ENCODE results near the gene SCYGR3.

The SCYGR3 gene, protein sequence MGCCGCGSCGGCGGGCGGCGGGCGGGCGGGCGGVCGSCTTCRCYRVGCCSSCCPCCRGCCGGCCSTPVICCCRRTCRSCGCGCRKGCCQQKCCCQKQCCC

DNA sequence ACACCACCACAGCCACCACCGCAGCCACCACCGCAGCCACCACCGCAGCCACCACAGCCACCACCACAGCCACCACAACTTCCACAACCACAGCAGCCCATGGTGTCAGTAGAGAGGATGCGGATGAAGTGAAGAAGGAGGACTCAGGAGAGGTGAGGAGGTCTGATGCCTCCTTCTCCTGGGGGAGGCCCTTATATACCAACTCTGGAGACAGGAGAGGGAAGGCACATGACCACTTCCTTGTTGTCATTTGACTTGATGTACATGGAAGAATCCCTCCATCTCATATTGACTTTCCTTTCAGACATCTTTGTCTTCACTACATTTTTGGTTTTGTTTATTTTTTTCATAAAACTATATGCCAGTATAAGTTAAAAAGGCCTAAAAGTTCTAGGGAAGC is at the start of gene SCYGR3:
TSS of gene SCYGR3 (minus strand) at position 101 of the 400 bp plus-strand sequence. CDS start at position 101, 0 bp downstream.
- no peak within 1 kb of the TSS for H3K27ac ChIP-seq
- no peak for TF ChIP-seq ZFX (IDR thresholded peaks at IDR 0.05)

DNA sequence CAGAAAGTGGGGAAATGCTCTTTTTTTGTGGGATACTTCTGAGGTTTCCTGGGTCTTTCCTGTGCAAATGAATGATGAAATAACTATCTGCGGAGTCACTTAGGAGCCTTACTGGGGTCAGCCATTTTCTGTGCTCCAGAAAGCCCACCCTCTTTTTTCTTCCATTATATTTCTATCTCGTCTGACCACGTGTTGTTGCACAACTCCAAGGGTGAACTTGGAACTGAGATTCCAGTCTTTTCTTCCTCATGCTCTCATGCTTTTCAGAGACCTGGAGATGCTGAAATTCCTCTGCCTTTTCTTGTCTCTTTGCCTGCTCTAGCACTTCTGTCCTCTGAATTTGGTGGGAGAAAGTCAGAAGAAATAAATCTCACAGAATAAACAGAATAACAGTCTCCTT is 47.2 kb upstream of the SCYGR3 start:
- no peak overlapping the region for H3K27ac ChIP-seq
- no peak for TF ChIP-seq ZFX (IDR thresholded peaks at IDR 0.05)

DNA sequence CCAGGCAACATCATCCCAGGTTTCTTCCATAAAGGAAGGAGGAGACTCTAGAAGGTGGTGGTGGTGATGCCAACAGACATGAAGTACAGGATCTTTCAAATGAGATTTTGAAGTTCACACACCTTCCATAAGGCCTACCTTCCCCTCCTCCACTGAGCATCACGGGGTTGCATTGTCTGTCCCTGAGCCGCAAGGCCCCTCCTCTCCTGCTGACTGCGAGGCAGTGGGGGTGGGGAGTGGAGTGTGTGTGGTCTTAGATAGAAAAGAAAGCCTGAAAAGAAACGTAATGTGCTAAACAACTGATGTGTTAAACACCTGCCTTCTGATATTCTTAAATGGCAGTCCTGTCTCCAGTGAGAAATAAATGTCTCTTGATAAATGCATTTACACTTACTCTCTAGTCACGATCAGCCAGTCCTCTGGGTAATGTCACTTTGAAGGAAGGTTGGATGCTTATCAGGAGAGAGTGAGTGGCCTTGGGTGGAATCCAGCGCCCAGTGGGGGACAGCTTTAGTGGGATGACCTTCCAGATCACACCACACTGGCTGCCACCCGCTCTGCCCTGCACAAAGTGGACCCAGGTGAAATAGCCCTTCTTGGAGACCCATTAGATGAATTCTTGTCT is 46.5 kb upstream of the SCYGR3 start:
- no peak overlapping the region for H3K27ac ChIP-seq
- no peak for TF ChIP-seq ZFX (IDR thresholded peaks at IDR 0.05)
- TF ChIP-seq, protein P1, sequence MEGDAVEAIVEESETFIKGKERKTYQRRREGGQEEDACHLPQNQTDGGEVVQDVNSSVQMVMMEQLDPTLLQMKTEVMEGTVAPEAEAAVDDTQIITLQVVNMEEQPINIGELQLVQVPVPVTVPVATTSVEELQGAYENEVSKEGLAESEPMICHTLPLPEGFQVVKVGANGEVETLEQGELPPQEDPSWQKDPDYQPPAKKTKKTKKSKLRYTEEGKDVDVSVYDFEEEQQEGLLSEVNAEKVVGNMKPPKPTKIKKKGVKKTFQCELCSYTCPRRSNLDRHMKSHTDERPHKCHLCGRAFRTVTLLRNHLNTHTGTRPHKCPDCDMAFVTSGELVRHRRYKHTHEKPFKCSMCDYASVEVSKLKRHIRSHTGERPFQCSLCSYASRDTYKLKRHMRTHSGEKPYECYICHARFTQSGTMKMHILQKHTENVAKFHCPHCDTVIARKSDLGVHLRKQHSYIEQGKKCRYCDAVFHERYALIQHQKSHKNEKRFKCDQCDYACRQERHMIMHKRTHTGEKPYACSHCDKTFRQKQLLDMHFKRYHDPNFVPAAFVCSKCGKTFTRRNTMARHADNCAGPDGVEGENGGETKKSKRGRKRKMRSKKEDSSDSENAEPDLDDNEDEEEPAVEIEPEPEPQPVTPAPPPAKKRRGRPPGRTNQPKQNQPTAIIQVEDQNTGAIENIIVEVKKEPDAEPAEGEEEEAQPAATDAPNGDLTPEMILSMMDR (conservative IDR thresholded peaks at IDR 0.05): no peak

DNA sequence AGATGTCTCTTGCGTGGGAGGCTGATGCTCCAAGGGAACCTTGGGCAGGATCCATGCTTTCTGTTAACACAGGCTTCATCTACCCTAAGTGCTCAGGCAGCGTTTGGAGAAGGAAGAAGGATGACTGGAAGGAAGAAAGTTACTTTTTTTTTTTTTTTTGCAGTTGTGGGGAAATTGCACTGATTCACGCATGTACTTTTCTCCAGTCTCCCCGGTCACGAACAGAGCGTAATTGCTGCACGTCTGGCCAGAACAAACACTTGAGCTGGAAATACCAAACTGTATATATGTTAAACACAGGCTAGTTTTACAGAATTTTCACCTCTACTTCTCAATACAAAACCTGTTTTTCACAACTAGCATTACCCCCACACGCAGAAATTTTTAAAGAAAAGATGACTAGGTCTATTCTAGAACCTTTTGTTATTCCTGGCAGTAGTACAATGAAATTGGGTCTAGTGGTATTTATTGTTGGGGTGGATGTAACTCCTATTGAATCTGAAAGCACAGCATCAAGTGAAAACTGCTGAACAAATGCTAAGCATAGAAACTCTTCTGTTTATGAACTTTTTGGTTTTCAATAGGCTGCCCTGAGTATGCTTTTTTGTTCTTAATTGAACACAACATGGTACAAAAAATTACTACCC is 42.7 kb upstream of the SCYGR3 start:
- no peak overlapping the region for H3K27ac ChIP-seq

DNA sequence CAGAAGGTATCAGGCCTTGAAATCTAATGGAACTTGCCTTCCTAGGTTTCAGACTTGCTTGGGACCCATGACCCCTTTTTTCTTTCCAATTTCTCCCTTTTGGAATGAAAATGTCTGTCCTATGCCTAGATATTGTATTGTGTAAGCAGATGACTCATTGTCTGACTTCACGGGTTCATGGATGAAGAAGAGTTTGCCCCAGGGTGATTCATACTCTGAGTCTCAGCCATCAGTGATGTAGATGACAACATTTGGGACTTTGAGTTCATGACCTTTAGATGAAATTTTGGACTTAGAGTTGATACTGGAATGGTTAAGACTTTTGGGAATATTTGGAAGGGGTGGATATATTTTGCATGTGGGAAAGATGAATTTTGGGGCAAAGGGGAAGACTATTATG is 40.8 kb upstream of the SCYGR3 start:
- TF ChIP-seq, protein P1 (conservative IDR thresholded peaks at IDR 0.05): no peak
- TF ChIP-seq ZFX (IDR thresholded peaks at IDR 0.05): no peak

More for the DNA sequence above, 42.7 kb upstream of the SCYGR3 start:
- TF ChIP-seq ZFX (IDR thresholded peaks at IDR 0.05): no peak
- TF ChIP-seq, protein P1 (conservative IDR thresholded peaks at IDR 0.05): no peak

DNA sequence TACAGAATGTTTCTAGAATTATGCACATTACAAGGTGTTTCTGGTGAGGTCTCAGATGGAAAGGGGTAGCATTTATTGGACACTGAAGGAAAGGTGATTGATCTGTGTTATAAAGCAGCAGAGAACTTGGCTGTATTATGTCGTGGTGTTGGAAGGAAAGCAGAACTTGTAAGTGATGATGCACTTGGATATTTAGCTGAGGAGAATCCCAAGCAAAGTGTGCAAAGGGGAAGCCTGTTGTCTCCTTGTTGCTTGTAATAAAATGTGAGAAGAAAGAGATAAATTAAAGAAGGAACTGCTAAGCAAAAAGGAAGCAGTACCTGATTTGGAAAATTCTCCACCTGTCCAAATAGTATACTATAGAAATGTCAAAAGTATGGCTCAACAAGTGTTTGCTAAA is 39.8 kb upstream of the SCYGR3 start:
- TF ChIP-seq, protein P1 (conservative IDR thresholded peaks at IDR 0.05): no peak
- no peak for TF ChIP-seq ZFX (IDR thresholded peaks at IDR 0.05)
- H3K27ac ChIP-seq: no peak overlapping the region

More for the DNA sequence above, 40.8 kb upstream of the SCYGR3 start:
- H3K27ac ChIP-seq: no peak overlapping the region

DNA sequence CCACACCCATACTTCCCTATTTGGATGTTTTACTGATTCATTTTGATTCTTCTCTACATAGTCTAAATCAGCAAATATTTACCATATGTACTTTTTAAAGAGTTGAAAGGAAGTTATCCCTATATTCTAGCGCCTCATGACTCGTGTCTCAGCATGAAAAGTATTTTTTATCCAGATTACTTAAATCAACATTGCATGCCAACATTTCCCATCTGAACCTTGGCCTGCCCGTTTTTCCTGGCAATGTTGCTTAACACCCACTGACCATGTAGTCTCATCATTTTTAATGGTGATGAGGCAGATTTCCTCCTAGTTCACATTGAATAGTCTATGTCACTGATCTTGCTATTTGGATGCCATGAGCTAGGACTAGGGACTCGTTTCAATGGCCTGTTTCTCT is 38.8 kb upstream of the SCYGR3 start:
- no peak overlapping the region for H3K27ac ChIP-seq
- TF ChIP-seq, protein P1 (conservative IDR thresholded peaks at IDR 0.05): no peak
- TF ChIP-seq ZFX (IDR thresholded peaks at IDR 0.05): no peak

DNA sequence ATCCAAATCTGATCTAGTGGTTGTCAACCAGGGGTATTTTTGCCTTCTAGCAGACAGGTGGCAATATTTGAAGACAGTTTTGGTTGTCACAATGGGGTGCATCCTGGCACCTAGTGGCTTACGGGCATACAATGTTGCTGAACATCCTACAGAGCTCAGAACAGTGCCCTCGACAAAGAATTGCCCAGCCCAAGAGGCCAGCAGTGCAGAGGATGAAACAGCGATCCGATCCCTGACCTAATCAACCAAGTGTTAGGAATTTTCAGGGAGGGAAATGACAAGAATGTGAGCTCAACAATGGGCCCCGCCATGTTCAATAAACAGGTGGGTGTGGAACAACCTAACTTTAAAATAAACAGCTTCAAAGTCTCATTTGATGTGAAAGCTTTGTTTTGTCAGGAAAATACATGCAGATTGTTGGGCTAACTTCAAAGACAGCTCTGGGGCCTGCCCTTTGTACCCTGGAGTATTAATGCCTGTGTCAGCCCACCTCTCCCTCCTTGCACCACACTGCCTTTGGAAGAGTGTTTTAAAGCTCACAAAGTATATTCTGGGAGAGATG is 29.4 kb upstream of the SCYGR3 start:
- no peak for TF ChIP-seq ZFX (IDR thresholded peaks at IDR 0.05)
- TF ChIP-seq, protein P1 (conservative IDR thresholded peaks at IDR 0.05): no peak
- no peak overlapping the region for H3K27ac ChIP-seq

All from C4-2B (cell line).